H9 (cell line): ENCODE measurements around the gene DLX5. TPM values are rescaled to one million over a fixed set of nuclear protein-coding genes. Genes with fewer than 3 reads are reported as not detected.

Experiments used
- DNase-seq: peaks from one replicate; pipeline ENCODE4 v3.0.0-alpha.2; 2017
- H2AFZ ChIP-seq: one replicate; pipeline ENCODE4 v1.6.1; 2013; ENCODE audit warnings: mild to moderate bottlenecking, low read length, control low read depth, moderate library complexity
- H2AK5ac ChIP-seq: 2 replicates; pipeline ENCODE4 v1.6.1; 2013; ENCODE audit warnings: low read length, control low read depth, mixed read lengths; ENCODE audit not compliant: insufficient read length
- H2BK120ac ChIP-seq: one replicate; pipeline ENCODE4 v1.6.1; 2013; ENCODE audit warnings: low read depth, mild to moderate bottlenecking, low read length, control low read depth, inconsistent platforms; ENCODE audit not compliant: poor library complexity, severe bottlenecking
- H2BK12ac ChIP-seq: 2 replicates; pipeline ENCODE4 v1.6.1; 2013; ENCODE audit warnings: low read length, control low read depth, mixed read lengths, low read depth; ENCODE audit not compliant: insufficient read length
- H2BK15ac ChIP-seq: 2 replicates; pipeline ENCODE4 v1.6.1; 2013; ENCODE audit warnings: low read depth, low read length, control low read depth
- H2BK20ac ChIP-seq: one replicate; pipeline ENCODE4 v1.6.1; 2013; ENCODE audit warnings: low read depth, mild to moderate bottlenecking, low read length, control low read depth, inconsistent platforms; ENCODE audit not compliant: poor library complexity, severe bottlenecking
- H2BK5ac ChIP-seq: 2 replicates; pipeline ENCODE4 v1.6.1; 2013; ENCODE audit warnings: low read length, control low read depth, mixed read lengths; ENCODE audit not compliant: insufficient read length
- H3K14ac ChIP-seq: 2 replicates; pipeline ENCODE4 v1.6.1; 2013; ENCODE audit warnings: low read length, control low read depth; ENCODE audit not compliant: insufficient read depth
- H3K18ac ChIP-seq: 2 replicates; pipeline ENCODE4 v1.6.1; 2013; ENCODE audit warnings: low read depth, mild to moderate bottlenecking, mixed read lengths, low read length, control low read depth; ENCODE audit not compliant: insufficient read length
- H3K23ac ChIP-seq: 2 replicates; pipeline ENCODE4 v1.6.1; 2013; ENCODE audit warnings: low read length, control low read depth, mixed read lengths, low read depth; ENCODE audit not compliant: insufficient read length
- H3K23me2 ChIP-seq: 2 replicates; pipeline ENCODE4 v1.6.1; 2013; ENCODE audit warnings: low read depth, mild to moderate bottlenecking, mixed read lengths, low read length, control low read depth; ENCODE audit not compliant: insufficient read length, poor library complexity, severe bottlenecking
- H3K27ac ChIP-seq: 2 replicates; pipeline ENCODE4 v1.5.1; 2013; ENCODE audit warnings: low read length, control low read depth, mixed read lengths, low read depth; ENCODE audit not compliant: insufficient read length
- H3K27me3 ChIP-seq: 2 replicates; pipeline ENCODE4 v1.6.1; 2013; ENCODE audit warnings: low read length, control low read depth, inconsistent platforms; ENCODE audit not compliant: insufficient read depth
- H3K4ac ChIP-seq: 2 replicates; pipeline ENCODE4 v1.6.1; 2013; ENCODE audit warnings: low read depth, mild to moderate bottlenecking, control low read depth, inconsistent platforms, low read length, moderate library complexity
- H3K4me1 ChIP-seq: 2 replicates; pipeline ENCODE4 v1.6.1; 2013; ENCODE audit warnings: low read length, control low read depth, inconsistent platforms; ENCODE audit not compliant: insufficient read depth
- H3K4me2 ChIP-seq: 2 replicates; pipeline ENCODE4 v1.6.1; 2013; ENCODE audit warnings: low read length, control low read depth, mixed read lengths; ENCODE audit not compliant: insufficient read length, insufficient read depth
- H3K56ac ChIP-seq: 2 replicates; pipeline ENCODE4 v1.6.1; 2013; ENCODE audit warnings: low read depth, mild to moderate bottlenecking, mixed read lengths, low read length, control low read depth; ENCODE audit not compliant: insufficient read length
- H3K79me1 ChIP-seq: 2 replicates; pipeline ENCODE4 v1.6.1; 2013; ENCODE audit warnings: low read depth, mild to moderate bottlenecking, moderate library complexity, low read length, control low read depth, inconsistent platforms; ENCODE audit not compliant: insufficient read depth, poor library complexity, severe bottlenecking
- H3K79me2 ChIP-seq: 2 replicates; pipeline ENCODE4 v1.6.1; 2013; ENCODE audit warnings: low read length, control low read depth, inconsistent platforms; ENCODE audit not compliant: insufficient read depth
- H3K9ac ChIP-seq: 2 replicates; pipeline ENCODE4 v1.6.1; 2013; ENCODE audit warnings: low read length, control low read depth, mixed read lengths; ENCODE audit not compliant: insufficient read length; ENCODE audit errors: extremely low read depth
- H3K9me3 ChIP-seq: one replicate; pipeline ENCODE4 v1.6.1; 2013; ENCODE audit warnings: low read depth, low read length, inconsistent platforms; ENCODE audit not compliant: control insufficient read depth
- H3T11ph ChIP-seq: one replicate; pipeline ENCODE4 v1.6.1; 2013; ENCODE audit warnings: mild to moderate bottlenecking, low read length, control low read depth, inconsistent platforms
- H4K20me1 ChIP-seq: one replicate; pipeline ENCODE4 v1.6.1; 2013; ENCODE audit not compliant: control insufficient read depth, insufficient read length, insufficient read depth
- H4K5ac ChIP-seq: 2 replicates; pipeline ENCODE4 v1.6.1; 2013; ENCODE audit warnings: low read depth, mild to moderate bottlenecking, mixed read lengths, low read length, control low read depth; ENCODE audit not compliant: insufficient read length
- H4K8ac ChIP-seq: replicated peaks from 2 replicates; pipeline ENCODE4 v1.6.1; 2013; ENCODE audit warnings: low read length, control low read depth, mixed read lengths, low read depth; ENCODE audit not compliant: insufficient read length
- H4K91ac ChIP-seq: 2 replicates; pipeline ENCODE4 v1.6.1; 2013; ENCODE audit warnings: low read depth, mild to moderate bottlenecking, moderate library complexity, mixed read lengths, low read length, control low read depth; ENCODE audit not compliant: insufficient read length
- H3K27ac Mint-ChIP-seq, 3 experiments: 2 replicates in 2 of 3; 3 replicates in 1 of 3; pipeline ENCODE4 v1.8.0; 2020 to 2021; ENCODE audit warnings: mixed read lengths in 3 of 3, mild to moderate bottlenecking in 1 of 3, moderate library complexity in 1 of 3
- H3K27me3 Mint-ChIP-seq: 2 replicates; pipeline ENCODE4 v1.8.0; 2021; ENCODE audit warnings: low read depth, mild to moderate bottlenecking, moderate library complexity, mixed read lengths
- H3K36me3 Mint-ChIP-seq, 3 experiments: 2 replicates in 2 of 3; 3 replicates in 1 of 3; pipeline ENCODE4 v1.8.0; 2020 to 2021; ENCODE audit warnings: low read depth in 3 of 3, mixed read lengths in 3 of 3; ENCODE audit not compliant: insufficient read depth in 1 of 3
- H3K4me1 Mint-ChIP-seq, 2 experiments: 2 replicates each; pipeline ENCODE4 v1.8.0; 2020; ENCODE audit warnings: mixed read lengths in 2 of 2
- H3K4me3 Mint-ChIP-seq, 2 experiments: 2 replicates in 1 of 2; 3 replicates in 1 of 2; pipeline ENCODE4 v1.8.0; 2020 to 2021; ENCODE audit warnings: mild to moderate bottlenecking in 2 of 2, mixed read lengths in 2 of 2, moderate library complexity in 1 of 2
- H3K9me3 Mint-ChIP-seq, 2 experiments: 2 replicates in 1 of 2; 3 replicates in 1 of 2; pipeline ENCODE4 v1.8.0; 2020; ENCODE audit warnings: mild to moderate bottlenecking in 2 of 2, mixed read lengths in 2 of 2, moderate library complexity in 1 of 2
- total RNA-seq: library from RNA; stranded (reverse); gene quantifications from 2 replicates; pipeline ENCODE4 v1.2.1, GENCODE V29; 2021
- TF ChIP-seq, protein P1 (sequence below): fragments of 200-600 bp; sonication (generic); conservative IDR thresholded peaks from 3 replicates; pipeline ENCODE4 v1.8.0; 2021; ENCODE audit warnings: antibody characterized with exemption, mild to moderate bottlenecking

The DLX5 gene
- total RNA-seq, 1 experiment from 2014 or later = 0.22 TPM

DNA sequence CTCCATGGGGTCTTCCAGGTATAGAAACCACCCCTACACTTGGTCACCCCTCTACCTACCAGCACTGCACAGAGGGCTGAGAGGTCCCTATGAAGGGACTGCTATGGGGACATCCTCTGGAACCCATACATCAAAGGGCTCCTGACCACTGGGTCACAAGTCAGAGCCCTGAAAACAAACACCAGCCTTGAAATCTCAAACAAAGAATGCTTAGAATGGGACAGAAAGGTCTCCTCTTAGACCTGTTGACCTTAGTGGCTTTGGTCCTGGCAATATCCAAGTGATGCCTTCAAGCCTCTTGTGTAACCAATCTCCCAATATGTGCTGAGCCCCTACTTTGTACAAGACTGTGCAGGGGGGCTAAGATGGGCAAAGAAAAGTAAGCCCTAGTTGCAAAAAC lies 53.9 kb downstream of the DLX5 start:
- H2AK5ac ChIP-seq = no peak overlapping the region
- H4K20me1 ChIP-seq = no peaks in the 10 kb centered on the region
- no peak overlapping the region for H2BK120ac ChIP-seq
- no peaks in the 10 kb centered on the region for H3K23me2 ChIP-seq
- no peak overlapping the region for H3K27ac Mint-ChIP-seq
- no peak overlapping the region for H2BK5ac ChIP-seq
- H3K56ac ChIP-seq = no peak overlapping the region
- no peaks in the 10 kb centered on the region for H3K27me3 ChIP-seq
- no peaks in the 10 kb centered on the region for H3K9me3 ChIP-seq
- TF ChIP-seq, protein P1, sequence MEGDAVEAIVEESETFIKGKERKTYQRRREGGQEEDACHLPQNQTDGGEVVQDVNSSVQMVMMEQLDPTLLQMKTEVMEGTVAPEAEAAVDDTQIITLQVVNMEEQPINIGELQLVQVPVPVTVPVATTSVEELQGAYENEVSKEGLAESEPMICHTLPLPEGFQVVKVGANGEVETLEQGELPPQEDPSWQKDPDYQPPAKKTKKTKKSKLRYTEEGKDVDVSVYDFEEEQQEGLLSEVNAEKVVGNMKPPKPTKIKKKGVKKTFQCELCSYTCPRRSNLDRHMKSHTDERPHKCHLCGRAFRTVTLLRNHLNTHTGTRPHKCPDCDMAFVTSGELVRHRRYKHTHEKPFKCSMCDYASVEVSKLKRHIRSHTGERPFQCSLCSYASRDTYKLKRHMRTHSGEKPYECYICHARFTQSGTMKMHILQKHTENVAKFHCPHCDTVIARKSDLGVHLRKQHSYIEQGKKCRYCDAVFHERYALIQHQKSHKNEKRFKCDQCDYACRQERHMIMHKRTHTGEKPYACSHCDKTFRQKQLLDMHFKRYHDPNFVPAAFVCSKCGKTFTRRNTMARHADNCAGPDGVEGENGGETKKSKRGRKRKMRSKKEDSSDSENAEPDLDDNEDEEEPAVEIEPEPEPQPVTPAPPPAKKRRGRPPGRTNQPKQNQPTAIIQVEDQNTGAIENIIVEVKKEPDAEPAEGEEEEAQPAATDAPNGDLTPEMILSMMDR = no peak
- no peak overlapping the region for H3K4me2 ChIP-seq
- no peak overlapping the region for H2BK20ac ChIP-seq
- peaks cover 77% of the 10 kb centered on the region for H3K27me3 Mint-ChIP-seq
- H3K79me1 ChIP-seq = no peaks in the 10 kb centered on the region
- no peak overlapping the region for H4K8ac ChIP-seq
- H2BK12ac ChIP-seq = no peak overlapping the region
- DNase-seq = no peak
- H3K4me3 Mint-ChIP-seq = no peak overlapping the region
- no peak overlapping the region for H3K18ac ChIP-seq
- no peak overlapping the region for H3T11ph ChIP-seq
- H3K9ac ChIP-seq = no peak overlapping the region
- no peaks in the 10 kb centered on the region for H3K36me3 Mint-ChIP-seq
- no peak overlapping the region for H4K91ac ChIP-seq
- no peak overlapping the region for H4K5ac ChIP-seq
- H3K9me3 Mint-ChIP-seq = no peaks in the 10 kb centered on the region
- H3K4me1 Mint-ChIP-seq = no peaks in the 10 kb centered on the region
- H2AFZ ChIP-seq = no peak overlapping the region
- H3K23ac ChIP-seq = no peak overlapping the region
- no peak overlapping the region for H3K14ac ChIP-seq
- no peaks in the 10 kb centered on the region for H3K4me1 ChIP-seq
- no peak overlapping the region for H3K27ac ChIP-seq
- H3K79me2 ChIP-seq = no peaks in the 10 kb centered on the region
- H2BK15ac ChIP-seq = no peak overlapping the region
- H3K4ac ChIP-seq = no peak overlapping the region

Other genes with a start within 250 kb of the DLX5 start
- 0.24 TPM in 1 of 2 replicates, not detected in the other for gene DLX6, start 19.3 kb downstream of the DLX5 start, total RNA-seq
- gene SDHAF3, start 92.9 kb upstream of the DLX5 start, total RNA-seq = 14.1 and 18.7 TPM in 2 replicates